Measurements from ENCODE around the gene MIP.
A peak's percentile ranks its signal among the peaks of the same experiment; 100 is the strongest.

The MIP gene

GRCh38 chr12:56476972-56477432, 22.5 kb upstream of the MIP start:
- in situ Hi-C loops (cut with HindIII; ENCODE audit: low sequenced_read_pairs): no loop called here
- H3K4me3 ChIP-seq (ENCODE audit: low read depth, low read length): no peak overlapping the region
- no peak for TF ChIP-seq CTCF (IDR thresholded peaks at IDR 0.05; ENCODE audit: low read depth, low read length, missing control alignments)
- DNase-seq (ENCODE audit: low read depth): no peak

- TF ChIP-seq CTCF (IDR thresholded peaks at IDR 0.05; ENCODE audit: low read depth, low read length, missing control alignments): no peak
- no peak for DNase-seq (ENCODE audit: low read depth)
- H3K4me3 ChIP-seq (ENCODE audit: low read depth, low read length): no peak overlapping the region
- in situ Hi-C loops (cut with HindIII; ENCODE audit: low sequenced_read_pairs): no loop called here
Measured at GRCh38 chr12:56476143-56476542, 21.7 kb upstream of the MIP start.

- no peak overlapping the region for H3K4me3 ChIP-seq (ENCODE audit: low read depth, low read length)
- TF ChIP-seq CTCF (IDR thresholded peaks at IDR 0.05; ENCODE audit: low read depth, low read length, missing control alignments): no peak
- in situ Hi-C loops (cut with HindIII; ENCODE audit: low sequenced_read_pairs): loop anchor here (25.0 kb wide), 1 partner anchor 112 kb away; the partner anchor contains the start of genes APOF and STAT2
- DNase-seq (ENCODE audit: low read depth): no peak
Measured at GRCh38 chr12:56474389-56474788, 19.9 kb upstream of the MIP start.

DNA sequence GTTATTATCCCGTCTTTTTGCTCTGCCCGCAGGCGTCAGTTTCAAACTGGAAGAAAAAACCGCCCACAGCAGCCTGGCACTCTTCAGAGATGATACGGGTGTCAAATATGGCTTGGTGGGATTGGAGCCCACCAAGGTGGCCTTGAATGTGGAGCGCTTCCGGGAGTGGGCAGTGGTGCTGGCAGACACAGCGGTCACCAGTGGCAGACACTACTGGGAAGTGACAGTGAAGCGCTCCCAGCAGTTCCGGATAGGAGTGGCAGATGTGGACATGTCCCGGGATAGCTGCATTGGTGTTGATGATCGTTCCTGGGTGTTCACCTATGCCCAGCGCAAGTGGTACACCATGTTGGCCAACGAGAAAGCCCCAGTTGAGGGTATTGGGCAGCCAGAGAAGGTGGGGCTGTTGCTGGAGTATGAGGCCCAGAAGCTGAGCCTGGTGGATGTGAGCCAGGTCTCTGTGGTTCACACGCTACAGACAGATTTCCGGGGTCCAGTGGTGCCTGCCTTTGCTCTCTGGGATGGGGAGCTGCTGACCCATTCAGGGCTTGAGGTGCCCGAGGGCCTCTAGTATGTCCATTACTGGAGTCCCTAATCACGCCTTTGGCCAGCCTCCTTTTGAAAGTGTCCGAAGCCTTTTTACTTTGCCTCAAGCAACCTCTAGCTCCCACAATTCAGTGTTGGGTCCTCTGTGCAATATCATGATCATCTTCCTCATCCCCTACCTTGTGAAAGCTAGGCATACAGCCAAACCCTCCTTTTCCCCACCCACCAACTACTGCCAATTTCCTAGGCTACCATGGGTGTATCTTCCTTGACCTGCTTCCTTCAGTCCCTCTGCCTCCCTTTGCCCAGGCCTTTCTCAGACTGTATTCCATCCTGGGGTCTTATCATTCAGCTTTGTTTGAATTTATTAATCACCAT, 14.8 kb upstream of the MIP start:
- in situ Hi-C loops (cut with HindIII; ENCODE audit: low sequenced_read_pairs): loop anchor here (25.0 kb wide), 1 partner anchor 107 kb away; the partner anchor contains the start of genes APOF and STAT2
- DNase-seq (ENCODE audit: low read depth): no peak
- peak overlapping the region; percentile 99 for H3K4me3 ChIP-seq (ENCODE audit: low read depth, low read length)
- TF ChIP-seq CTCF (IDR thresholded peaks at IDR 0.05; ENCODE audit: low read depth, low read length, missing control alignments): no peak

DNA sequence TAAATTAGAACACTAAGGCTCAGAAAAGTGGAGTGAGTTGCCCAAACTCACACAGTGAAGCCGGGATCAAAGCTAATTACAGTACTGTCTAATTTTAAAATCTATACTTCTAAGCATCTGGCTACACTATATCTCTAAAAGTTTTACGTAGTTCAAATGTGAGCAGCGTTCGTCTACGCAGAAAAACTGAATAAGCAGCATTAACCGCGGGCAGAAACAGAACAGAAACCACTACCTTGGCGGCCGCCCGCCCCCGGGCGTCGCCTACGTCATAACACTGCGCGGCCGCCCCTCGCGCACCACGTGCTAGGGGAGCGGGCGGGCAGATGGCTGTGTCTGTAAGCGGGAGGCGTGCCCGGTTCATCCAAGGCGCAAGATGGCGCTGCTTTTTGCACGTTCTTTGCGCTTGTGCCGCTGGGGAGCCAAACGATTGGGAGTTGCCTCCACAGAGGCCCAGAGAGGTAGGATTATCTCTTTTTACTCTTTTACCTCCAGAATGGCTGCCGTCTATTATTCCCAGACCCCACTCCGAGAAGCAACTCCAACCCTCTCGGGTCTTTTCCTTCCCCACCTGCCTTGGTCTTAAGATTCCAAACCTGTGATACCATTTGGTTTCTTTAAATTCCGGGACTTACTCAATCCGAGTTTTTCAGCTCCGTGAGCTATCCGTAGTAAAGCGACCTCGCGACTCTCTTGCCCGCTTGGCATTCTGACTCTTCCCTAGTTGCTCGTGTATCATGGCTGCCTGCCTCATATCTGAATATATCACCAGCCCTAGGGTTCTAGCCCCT, 14.0 kb upstream of the MIP start, which contains the start of gene SPRYD4:
Gene SPRYD4 (plus strand): TSS at position 363 of the 791 bp plus-strand sequence. CDS start 14 bp downstream, at position 377.
- peak; percentile 86 for DNase-seq (ENCODE audit: low read depth)
- in situ Hi-C loops (cut with HindIII; ENCODE audit: low sequenced_read_pairs): loop anchor here (25.0 kb wide), 1 partner anchor 106 kb away; the partner anchor contains the start of genes APOF and STAT2
- H3K4me3 ChIP-seq (ENCODE audit: low read depth, low read length): peak within 1 kb of the TSS; percentile 99
- TF ChIP-seq CTCF (IDR thresholded peaks at IDR 0.05; ENCODE audit: low read depth, low read length, missing control alignments): peak; percentile 36

GRCh38 chr12:56462565-56462964, 8.1 kb upstream of the MIP start:
- TF ChIP-seq CTCF (IDR thresholded peaks at IDR 0.05; ENCODE audit: low read depth, low read length, missing control alignments): no peak
- H3K4me3 ChIP-seq (ENCODE audit: low read depth, low read length): no peak overlapping the region
- DNase-seq (ENCODE audit: low read depth): no peak
- in situ Hi-C loops (cut with HindIII; ENCODE audit: low sequenced_read_pairs): loop anchor here (25.0 kb wide), 1 partner anchor 100 kb away; the partner anchor contains the start of genes APOF and STAT2

Measured in astrocyte of the cerebellum (primary cell).